H1 (cell line): ENCODE results near the gene TENT4B. TPM values are rescaled to one million over a fixed set of nuclear protein-coding genes. Genes with fewer than 3 reads are reported as not detected.

Experiments used
- CTCF ChIP-seq, 3 experiments: IDR thresholded peaks; 1 replicate in 2 of 3; 2 replicates in 1 of 3; pipeline versions ENCODE4 v1.5.1 to v1.6.1; 2011; ENCODE audit warnings: low read length in 3 of 3, mild to moderate bottlenecking in 3 of 3, inconsistent platforms in 2 of 3, low read depth in 1 of 3, moderate library complexity in 1 of 3; ENCODE audit not compliant: insufficient read depth in 1 of 3; ENCODE audit errors: control extremely low read depth in 1 of 3
- HDAC2 ChIP-seq, 2 experiments: fragments of 300-600 bp in 1 of 2; sonication (generic) in 1 of 2; IDR thresholded peaks; 2 replicates each; pipeline ENCODE4 v1.6.1; 2011 to 2012; ENCODE audit warnings: low read depth in 2 of 2, low read length in 2 of 2, mild to moderate bottlenecking in 2 of 2, moderate library complexity in 2 of 2, borderline replicate concordance in 1 of 2, inconsistent platforms in 1 of 2
- TEAD4 ChIP-seq: IDR thresholded peaks from 2 replicates; pipeline ENCODE4 v1.6.1; 2012; ENCODE audit warnings: low read depth, low read length, inconsistent platforms, mixed read lengths
- YY1 ChIP-seq: IDR thresholded peaks from 2 replicates; pipeline ENCODE4 v1.6.1; 2011; ENCODE audit warnings: low read depth, mild to moderate bottlenecking, low read length
- polyA plus RNA-seq, 7 experiments: library from polyadenylated mRNA; depleted of rRNA in 3 of 7; stranded (reverse) in 5 of 7; unstranded in 2 of 7; fragments of >200 nt in 5 of 7; fragments of 200-250 nt in 2 of 7; gene quantifications; 1 replicate in 5 of 7; 2 replicates in 1 of 7; 4 replicates in 1 of 7; pipeline versions ENCODE4 v1.2.1 to v1.2.3, GENCODE V29; 2011 to 2013; ENCODE audit warnings: missing spikeins in 2 of 7, mixed read lengths in 2 of 7
- total RNA-seq: library from RNA; stranded (reverse); fragmentation: NEBNext Ultra II Directional; extraction: Animal tissue kit (Norgen Biotek cat#: 25700); gene quantifications from 2 replicates; pipeline ENCODE4 v1.2.1, GENCODE V29; 2021

The TENT4B gene
- total and polyA plus RNA-seq, 2 of the 8 experiments (the other 6 are each of a cell fraction or from before 2014, with no cell fraction given): 4.2 to 15.7 TPM

- no peak for TF ChIP-seq CTCF (IDR thresholded peaks at IDR 0.05; ENCODE audit: control extremely low read depth in 1 of 3, insufficient read depth in 1 of 3, low read depth in 1 of 3, low read length in 3 of 3)
- no peak for TF ChIP-seq TEAD4
- no peak for TF ChIP-seq YY1
- TF ChIP-seq HDAC2 (IDR thresholded peaks at IDR 0.05; ENCODE audit: borderline replicate concordance in 1 of 2, low read depth in 2 of 2, low read length in 2 of 2): no peak
Observed at GRCh38 chr16:50269061-50269705, 116.1 kb downstream of the TENT4B start (continued).
